GM18517 (cell line): ENCODE measurements around the gene NT5C2.
"Not testable (repeated sequence)": the region's sequence is repeated elsewhere in the genome, so short reads cannot be mapped to it uniquely, and the experiment has no call there.

Source experiments
- ATAC-seq: cut with Tn5 transposase; IDR thresholded peaks from one replicate; pipeline ENCODE4 v1.9.1; 2021; ENCODE audit warnings: mild to moderate bottlenecking, moderate library complexity; ENCODE audit not compliant: unreplicated experiment

The NT5C2 gene

DNA sequence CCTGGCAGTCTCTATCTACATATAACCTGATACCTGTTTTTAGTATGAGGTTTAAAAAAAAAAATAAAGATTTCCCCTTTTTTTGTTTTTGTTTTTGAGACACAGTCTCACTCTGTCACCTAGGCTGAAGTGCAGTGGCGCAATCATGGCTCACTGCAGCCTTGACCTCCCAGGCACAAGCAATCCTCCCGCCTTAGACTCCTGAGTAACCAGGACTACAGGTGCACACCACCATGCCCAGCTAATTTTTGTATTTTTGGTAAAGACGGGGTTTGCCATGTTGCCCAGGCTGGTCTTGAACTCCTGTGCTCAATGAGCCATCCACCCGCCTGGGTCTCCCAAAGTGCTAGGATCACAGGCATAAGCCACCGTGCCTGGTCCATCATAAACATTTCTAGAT, 25.5 kb downstream of the NT5C2 start:
- ATAC-seq: not testable (repeated sequence)

DNA sequence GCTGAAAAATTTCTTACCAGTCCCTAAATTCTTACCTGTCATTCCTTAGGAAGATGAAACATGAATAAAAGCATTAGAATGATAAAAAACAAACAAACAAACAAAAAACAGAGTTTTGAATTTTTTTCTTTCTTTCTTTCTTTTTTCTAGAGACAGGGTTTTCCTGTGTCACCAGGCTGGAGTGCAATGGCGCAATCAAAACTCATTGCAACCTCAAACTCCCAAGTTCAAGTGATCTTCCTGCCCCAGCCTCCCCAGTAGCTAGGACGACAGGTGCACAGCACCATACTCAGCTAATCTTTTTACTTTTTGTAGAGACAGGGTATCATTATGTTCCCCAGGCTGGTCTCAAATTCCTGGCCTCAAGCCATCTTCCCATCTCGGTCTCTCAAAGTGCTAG, 26.5 kb downstream of the NT5C2 start:
- no peak for ATAC-seq

- not testable (repeated sequence) for ATAC-seq
These were observed 29.2 kb downstream of the NT5C2 start for GRCh38 chr10:103163766-103164403.

GRCh38 chr10:103157246-103157645, 35.8 kb downstream of the NT5C2 start:
- no peak for ATAC-seq

GRCh38 chr10:103155471-103156085, 37.5 kb downstream of the NT5C2 start:
- no peak for ATAC-seq

DNA sequence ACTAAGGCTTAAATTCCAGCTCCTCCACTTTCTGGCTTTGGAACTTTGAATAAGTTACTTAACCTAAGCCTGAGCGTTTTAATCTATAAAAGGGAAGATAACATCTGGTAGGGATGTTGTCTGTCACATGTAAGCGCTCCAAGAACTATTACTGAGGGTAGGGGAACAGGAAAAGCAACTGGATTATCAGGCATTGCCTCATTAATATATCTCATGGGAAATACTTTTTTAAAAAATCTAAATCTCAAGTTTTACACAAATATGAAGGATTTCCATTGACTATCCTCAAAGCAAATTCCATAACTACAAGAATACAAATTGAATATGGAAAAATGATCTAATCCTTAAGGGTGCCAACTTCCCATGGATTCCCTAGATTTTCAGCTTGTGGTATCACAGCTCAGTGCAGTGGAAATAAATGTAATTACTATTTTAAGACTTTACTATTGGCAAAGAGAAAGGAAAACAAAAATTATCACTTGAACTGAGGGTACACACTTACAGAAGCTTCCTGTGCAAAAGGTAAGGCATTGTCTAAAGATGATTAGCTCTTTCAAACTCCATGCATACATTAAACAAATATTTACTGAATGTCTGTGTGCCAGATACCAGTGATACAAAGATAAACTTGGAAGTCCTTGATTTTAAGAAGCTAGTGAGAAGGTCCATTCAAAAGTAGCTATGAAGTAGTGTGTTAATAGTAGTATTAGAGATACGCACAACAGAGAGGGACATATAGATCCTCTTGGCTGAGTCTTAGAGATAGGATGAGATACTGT, 38.4 kb downstream of the NT5C2 start:
- ATAC-seq: no peak

GRCh38 chr10:103153302-103154197, 39.5 kb downstream of the NT5C2 start:
- no peak for ATAC-seq

GRCh38 chr10:103149991-103150622, 43.0 kb downstream of the NT5C2 start:
- no peak for ATAC-seq

- ATAC-seq: no peak
These were observed 45.4 kb downstream of the NT5C2 start for GRCh38 chr10:103147645-103148044.

GRCh38 chr10:103145860-103146466, 47.1 kb downstream of the NT5C2 start:
- ATAC-seq: no peak

GRCh38 chr10:103145046-103145445, 48.0 kb downstream of the NT5C2 start:
- no peak for ATAC-seq

DNA sequence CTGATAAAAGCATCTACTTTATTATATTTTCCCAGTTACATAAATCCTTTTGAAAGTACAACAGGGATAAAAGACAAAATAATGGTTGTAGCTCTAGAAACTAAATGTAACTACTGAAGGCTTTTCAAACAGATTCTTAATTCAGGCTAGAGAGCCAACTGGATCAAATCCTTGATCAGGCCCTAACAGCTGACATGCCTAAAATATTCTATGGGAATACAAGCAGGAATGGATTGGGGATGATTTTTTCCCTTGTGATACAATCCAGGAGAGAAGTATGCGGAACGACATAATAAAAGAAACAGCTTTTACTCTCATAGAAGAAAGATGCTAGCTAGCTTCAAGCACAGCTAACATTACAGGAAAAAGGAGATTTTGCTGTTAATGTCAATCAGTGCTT, 49.0 kb downstream of the NT5C2 start:
- no peak for ATAC-seq

DNA sequence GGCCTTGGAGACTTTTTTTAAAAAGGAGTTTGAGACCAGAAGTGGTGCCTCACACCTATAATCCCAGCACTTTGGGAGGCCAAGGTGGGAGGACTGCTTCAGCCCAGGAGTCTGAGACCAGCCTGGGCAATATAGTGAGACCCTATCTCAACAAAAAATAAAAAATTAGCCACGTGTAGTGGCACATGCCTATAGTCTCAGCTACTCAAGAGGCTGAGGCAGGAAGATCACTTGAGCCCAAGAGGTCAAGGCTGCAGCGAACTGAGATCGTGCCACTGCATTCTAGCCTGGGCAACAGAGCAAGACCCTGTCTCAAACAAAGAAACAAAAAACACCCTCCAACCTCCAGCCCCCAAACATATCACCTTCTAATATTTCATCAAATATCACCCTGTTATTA, 49.4 kb downstream of the NT5C2 start:
- ATAC-seq: not testable (repeated sequence)

DNA sequence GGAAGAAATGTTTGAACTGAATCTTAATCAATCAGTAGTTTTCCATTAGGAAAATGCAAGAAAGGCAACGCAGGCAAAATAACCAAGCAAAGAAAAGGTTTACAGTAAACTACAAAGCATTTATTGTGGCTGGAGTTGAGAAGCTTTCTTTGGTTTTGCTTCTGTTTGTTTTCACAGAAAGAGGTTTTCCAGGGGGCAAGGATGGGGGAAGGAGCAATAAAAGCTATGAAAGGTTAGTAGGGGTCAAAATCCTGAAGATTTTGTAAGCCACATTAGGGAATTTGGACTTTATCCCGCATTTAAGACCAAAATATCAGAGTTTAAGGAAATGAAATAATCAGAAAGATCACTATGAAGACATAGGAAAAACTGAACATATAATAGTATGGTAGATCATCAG, 51.1 kb downstream of the NT5C2 start:
- no peak for ATAC-seq

DNA sequence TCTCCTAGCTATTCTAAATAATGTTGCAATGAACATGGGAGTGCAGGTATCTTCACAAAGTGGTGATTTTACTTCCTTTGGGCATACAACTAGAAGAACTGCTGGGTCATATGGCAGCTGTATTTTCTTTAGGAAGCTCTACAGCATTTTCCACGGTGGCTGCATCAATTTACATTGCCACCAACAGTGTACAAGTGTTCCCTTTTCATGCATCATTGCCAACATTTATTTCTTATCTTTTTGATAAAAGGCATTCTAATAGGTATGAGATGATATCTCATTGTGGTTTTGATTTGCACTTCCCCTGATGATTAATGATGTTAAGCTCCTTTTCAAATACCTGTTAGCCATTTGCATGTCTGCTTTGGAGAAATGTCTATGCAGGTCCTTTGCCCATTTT, 52.6 kb downstream of the NT5C2 start:
- ATAC-seq: no peak

DNA sequence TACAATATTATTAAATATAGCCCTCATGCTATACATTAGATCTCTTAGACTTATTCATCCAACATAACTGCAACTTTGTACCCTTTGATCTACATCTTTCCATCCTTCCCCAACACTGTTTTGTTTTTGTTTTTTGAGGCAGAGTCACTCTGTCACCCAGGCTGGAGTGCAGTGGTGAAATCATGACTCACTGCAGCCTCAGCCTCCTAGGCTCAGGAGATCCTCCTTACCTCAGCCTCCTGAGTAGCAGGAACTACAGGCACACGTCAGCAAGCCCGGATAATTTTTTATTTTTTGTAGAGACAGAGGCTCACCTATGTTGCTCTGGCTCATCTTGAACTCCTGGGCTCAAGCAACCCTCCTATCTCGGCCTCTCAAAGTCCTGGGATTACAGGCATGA, 53.3 kb downstream of the NT5C2 start:
- ATAC-seq: no peak

GRCh38 chr10:103135168-103135567, 57.9 kb downstream of the NT5C2 start:
- ATAC-seq: not testable (repeated sequence)

- ATAC-seq: no peak
These were observed 62.2 kb downstream of the NT5C2 start for GRCh38 chr10:103130910-103131309.

- not testable (repeated sequence) for ATAC-seq
These were observed 62.9 kb downstream of the NT5C2 start for GRCh38 chr10:103130180-103130579.

GRCh38 chr10:103127241-103127640, 65.8 kb downstream of the NT5C2 start:
- no peak for ATAC-seq
